ENCODE data around the gene NHERF1. TPM values are rescaled to one million over a fixed set of nuclear protein-coding genes. Genes with fewer than 3 reads are reported as not detected.
A peak's percentile ranks its signal among the peaks of the same experiment; 100 is the strongest.

The NHERF1 gene
- total and polyA plus RNA-seq, 2 donors (not counting 3 experiments of a cell fraction or from before 2014, with no cell fraction given), result 24.4 to 26.9 TPM

- no TSS peak for BruUV-seq (replicated peaks)
- Histone ChIP-seq H3K36me3 (ENCODE audit: control insufficient read depth in 2 of 2, extremely low read depth in 1 of 2, insufficient read depth in 2 of 2, low read length in 2 of 2) (no peaks in the 10 kb centered on the region), H2AFZ (ENCODE audit: low read depth, low read length) (no peak overlapping the region), H3K79me2 (ENCODE audit: control insufficient read depth, insufficient read depth, low read length) (no peaks in the 10 kb centered on the region), H3K4me2 (ENCODE audit: insufficient read depth, low read length) (no peak overlapping the region), H4K20me1 (replicated peaks; ENCODE audit: control insufficient read depth, extremely low read depth, insufficient read depth, low read length) (no peaks in the 10 kb centered on the region), H3K27me3 (ENCODE audit: control insufficient read depth in 2 of 2, insufficient read depth in 2 of 2, low read length in 2 of 2) (no peaks in the 10 kb centered on the region), H3K4me1 (ENCODE audit: control insufficient read depth, extremely low read depth, insufficient read depth, low read length) (no peaks in the 10 kb centered on the region), H3K9ac (replicated peaks; ENCODE audit: extremely low read depth, insufficient read depth, low read length) (no peak overlapping the region), H3K4me3 (replicated peaks in 1 of 3; ENCODE audit: insufficient read depth in 1 of 3, low read depth in 1 of 3, low read length in 3 of 3) (no peak overlapping the region), H3K27ac (ENCODE audit: insufficient read depth, low read depth, low read length) (no peak overlapping the region), H3K9me1 (replicated peaks; ENCODE audit: control insufficient read depth, extremely low read depth, insufficient read depth, low read length) (no peaks in the 10 kb centered on the region), H3K9me3 (replicated peaks; ENCODE audit: control insufficient read depth, insufficient read depth, low read length) (no peaks in the 10 kb centered on the region)
- dilution Hi-C loops (cut with MboI; ENCODE audit: extremely low pct_ligation_motif_present, low sequenced_read_pairs), result no loop called here
- TF ChIP-seq MAX (IDR thresholded peaks at IDR 0.05; ENCODE audit: insufficient read depth, insufficient read length) (no peak), EZH2 (IDR thresholded peaks at IDR 0.05; ENCODE audit: borderline replicate concordance, low read depth, low read length, severe bottlenecking) (no peak), CTCF (IDR thresholded peaks at IDR 0.05; ENCODE audit: extremely low read depth in 1 of 2, insufficient read depth in 1 of 2, low read depth in 1 of 2, low read length in 2 of 2) (peak in 1 of 2 donors; percentile 29)
- DNase-seq (ENCODE audit: low read depth, low spot score), result peak; percentile 5
- intact Hi-C loops (cut with micrococcal nuclease), result no loop called here
- POLR2A ChIA-PET, result no interaction called here
- no peak for FAIRE-seq
- CTCF ChIA-PET, result no interaction called here
These were observed 66.0 kb downstream of the NHERF1 start for GRCh38 chr17:74814453-74814852.

GRCh38 chr17:74815067-74815466, 66.6 kb downstream of the NHERF1 start:
- Histone ChIP-seq H4K20me1 (replicated peaks; ENCODE audit: control insufficient read depth, extremely low read depth, insufficient read depth, low read length) (no peaks in the 10 kb centered on the region), H3K4me3 (replicated peaks in 1 of 3; ENCODE audit: insufficient read depth in 1 of 3, low read depth in 1 of 3, low read length in 3 of 3) (no peak overlapping the region)
- CTCF ChIA-PET, result no interaction called here

More at GRCh38 chr17:74815067-74815466, 66.6 kb downstream of the NHERF1 start:
- no peak for DNase-seq (ENCODE audit: low read depth, low spot score)
- Histone ChIP-seq H3K27ac (ENCODE audit: insufficient read depth, low read depth, low read length) (no peak overlapping the region), H3K9me3 (replicated peaks; ENCODE audit: control insufficient read depth, insufficient read depth, low read length) (no peaks in the 10 kb centered on the region), H3K27me3 (ENCODE audit: control insufficient read depth in 2 of 2, insufficient read depth in 2 of 2, low read length in 2 of 2) (no peaks in the 10 kb centered on the region), H3K9ac (replicated peaks; ENCODE audit: extremely low read depth, insufficient read depth, low read length) (no peak overlapping the region), H3K36me3 (ENCODE audit: control insufficient read depth in 2 of 2, extremely low read depth in 1 of 2, insufficient read depth in 2 of 2, low read length in 2 of 2) (no peaks in the 10 kb centered on the region), H3K79me2 (ENCODE audit: control insufficient read depth, insufficient read depth, low read length) (no peaks in the 10 kb centered on the region), H3K4me1 (ENCODE audit: control insufficient read depth, extremely low read depth, insufficient read depth, low read length) (no peaks in the 10 kb centered on the region), H3K9me1 (replicated peaks; ENCODE audit: control insufficient read depth, extremely low read depth, insufficient read depth, low read length) (no peaks in the 10 kb centered on the region), H2AFZ (ENCODE audit: low read depth, low read length) (no peak overlapping the region), H3K4me2 (ENCODE audit: insufficient read depth, low read length) (no peak overlapping the region)
- no peak for FAIRE-seq
- intact Hi-C loops (cut with micrococcal nuclease) (no loop called here), dilution Hi-C loops (cut with MboI; ENCODE audit: extremely low pct_ligation_motif_present, low sequenced_read_pairs) (no loop called here)
- TF ChIP-seq MYC (IDR thresholded peaks at IDR 0.05; ENCODE audit: low read depth, low read length) (no peak), POLR2AphosphoS5 (IDR thresholded peaks at IDR 0.05; ENCODE audit: insufficient read depth, low read depth, low read length) (no peak), POLR2A (IDR thresholded peaks at IDR 0.05; ENCODE audit: low read depth, low read length) (no peak), CTCF (IDR thresholded peaks at IDR 0.05; ENCODE audit: extremely low read depth in 1 of 2, insufficient read depth in 1 of 2, low read depth in 1 of 2, low read length in 2 of 2) (no peak), JUN (IDR thresholded peaks at IDR 0.05; ENCODE audit: borderline replicate concordance, insufficient read depth, insufficient read length, low read depth) (no peak), MAX (IDR thresholded peaks at IDR 0.05; ENCODE audit: insufficient read depth, insufficient read length) (no peak), EZH2 (IDR thresholded peaks at IDR 0.05; ENCODE audit: borderline replicate concordance, low read depth, low read length, severe bottlenecking) (no peak)
- no TSS peak for BruUV-seq (replicated peaks)
- POLR2A ChIA-PET, result no interaction called here
